HL-60 (cell line): ENCODE measurements around the gene PRRC2B.

Experiments
- REST ChIP-seq: IDR thresholded peaks from 2 replicates; pipeline ENCODE4 v1.6.1; 2012; ENCODE audit warnings: low read depth; ENCODE audit not compliant: insufficient replicate concordance
- TF ChIP-seq, protein P1 (sequence below): IDR thresholded peaks from one replicate; pipeline ENCODE4 v1.5.1; 2011; ENCODE audit warnings: low read length, control low read depth, inconsistent platforms; ENCODE audit not compliant: insufficient read depth

- no peak for TF ChIP-seq REST
- TF ChIP-seq, protein P1, sequence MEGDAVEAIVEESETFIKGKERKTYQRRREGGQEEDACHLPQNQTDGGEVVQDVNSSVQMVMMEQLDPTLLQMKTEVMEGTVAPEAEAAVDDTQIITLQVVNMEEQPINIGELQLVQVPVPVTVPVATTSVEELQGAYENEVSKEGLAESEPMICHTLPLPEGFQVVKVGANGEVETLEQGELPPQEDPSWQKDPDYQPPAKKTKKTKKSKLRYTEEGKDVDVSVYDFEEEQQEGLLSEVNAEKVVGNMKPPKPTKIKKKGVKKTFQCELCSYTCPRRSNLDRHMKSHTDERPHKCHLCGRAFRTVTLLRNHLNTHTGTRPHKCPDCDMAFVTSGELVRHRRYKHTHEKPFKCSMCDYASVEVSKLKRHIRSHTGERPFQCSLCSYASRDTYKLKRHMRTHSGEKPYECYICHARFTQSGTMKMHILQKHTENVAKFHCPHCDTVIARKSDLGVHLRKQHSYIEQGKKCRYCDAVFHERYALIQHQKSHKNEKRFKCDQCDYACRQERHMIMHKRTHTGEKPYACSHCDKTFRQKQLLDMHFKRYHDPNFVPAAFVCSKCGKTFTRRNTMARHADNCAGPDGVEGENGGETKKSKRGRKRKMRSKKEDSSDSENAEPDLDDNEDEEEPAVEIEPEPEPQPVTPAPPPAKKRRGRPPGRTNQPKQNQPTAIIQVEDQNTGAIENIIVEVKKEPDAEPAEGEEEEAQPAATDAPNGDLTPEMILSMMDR, result no peak
Observed at GRCh38 chr9:131487621-131488031, 93.7 kb downstream of the PRRC2B start.
